SK-N-SH treated with all-trans-retinoic acid at 6 μM for 48 hours (cell line): Measurements from ENCODE around the gene ZNF814.

ENCODE experiments used
- ATAC-seq: fragments of 200-7000 bp; cut with Tn5 transposase; 3 replicates; pipeline ENCODE4 v1.9.1; 2020; ENCODE audit warnings: mild to moderate bottlenecking, moderate library complexity
- ARNTL ChIP-seq: fragments of 450-650 bp; formaldehyde crosslinking; IDR thresholded peaks from 2 replicates; pipeline ENCODE4 v1.5.0; 2020; ENCODE audit warnings: low read depth, mild to moderate bottlenecking, moderate library complexity, borderline replicate concordance
- BACH2 ChIP-seq: fragments of 250-450 bp; sonication (Bioruptor Pico); IDR thresholded peaks from 2 replicates; pipeline ENCODE4 v1.9.0; 2021; ENCODE audit warnings: mild to moderate bottlenecking, borderline replicate concordance
- CSDC2 ChIP-seq: fragments of 250-450 bp; sonication (Bioruptor Pico); IDR thresholded peaks from 2 replicates; pipeline ENCODE4 v1.5.0; 2020; ENCODE audit warnings: mild to moderate bottlenecking, moderate library complexity
- ESRRG ChIP-seq: fragments of 250-450 bp; sonication (Bioruptor Pico); IDR thresholded peaks from 2 replicates; pipeline ENCODE4 v1.6.1; 2021; ENCODE audit warnings: mild to moderate bottlenecking
- GLIS3 ChIP-seq: fragments of 250-450 bp; sonication (Bioruptor Pico); IDR thresholded peaks from 2 replicates; pipeline ENCODE4 v1.5.0; 2020; ENCODE audit warnings: mild to moderate bottlenecking, moderate library complexity
- ISL1 ChIP-seq: fragments of 250-450 bp; sonication (Bioruptor Pico); IDR thresholded peaks from 2 replicates; pipeline ENCODE4 v2.1.2; 2022; ENCODE audit warnings: mild to moderate bottlenecking, moderate library complexity
- OSR1 ChIP-seq: fragments of 250-450 bp; sonication (Bioruptor Pico); IDR thresholded peaks from 2 replicates; pipeline ENCODE4 v1.8.0; 2022; ENCODE audit warnings: moderate library complexity, mild to moderate bottlenecking, inconsistent platforms
- PATZ1 ChIP-seq: fragments of 250-450 bp; sonication (Bioruptor Pico); IDR thresholded peaks from 2 replicates; pipeline ENCODE4 v1.8.0; 2020; ENCODE audit warnings: mild to moderate bottlenecking, moderate library complexity, borderline replicate concordance
- POU6F1 ChIP-seq: fragments of 250-450 bp; sonication (Bioruptor Pico); IDR thresholded peaks from 2 replicates; pipeline ENCODE4 v1.8.0; 2021; ENCODE audit warnings: low read depth, mild to moderate bottlenecking, moderate library complexity, borderline replicate concordance
- PPARA ChIP-seq: fragments of 250-450 bp; sonication (Bioruptor Pico); IDR thresholded peaks from 2 replicates; pipeline ENCODE4 v1.5.0; 2020; ENCODE audit warnings: mild to moderate bottlenecking, borderline replicate concordance
- RARB ChIP-seq: fragments of 250-450 bp; sonication (Bioruptor Pico); IDR thresholded peaks from 2 replicates; pipeline ENCODE4 v1.8.0; 2021; ENCODE audit warnings: mild to moderate bottlenecking, moderate library complexity
- SNAI2 ChIP-seq: fragments of 250-450 bp; sonication (Bioruptor Pico); IDR thresholded peaks from 2 replicates; pipeline ENCODE4 v1.5.0; 2020; ENCODE audit warnings: mild to moderate bottlenecking, moderate library complexity
- TCF4 ChIP-seq: fragments of 250-450 bp; sonication (Bioruptor Pico); IDR thresholded peaks from 2 replicates; pipeline ENCODE4 v1.8.0; 2021; ENCODE audit warnings: mild to moderate bottlenecking, moderate library complexity, borderline replicate concordance
- TOX ChIP-seq: fragments of 250-450 bp; sonication (Bioruptor Pico); IDR thresholded peaks from 2 replicates; pipeline ENCODE4 v1.8.0; 2021; ENCODE audit warnings: mild to moderate bottlenecking, moderate library complexity, borderline replicate concordance
- TSHZ2 ChIP-seq: fragments of 250-450 bp; sonication (Bioruptor Pico); IDR thresholded peaks from 2 replicates; pipeline ENCODE4 v1.5.0; 2020; ENCODE audit warnings: mild to moderate bottlenecking, moderate library complexity
- ZC3H10 ChIP-seq: fragments of 250-450 bp; sonication (Bioruptor Pico); IDR thresholded peaks from 2 replicates; pipeline ENCODE4 v1.5.1; 2021; ENCODE audit warnings: mild to moderate bottlenecking, moderate library complexity
- ZNF565 ChIP-seq: fragments of 450-650 bp; formaldehyde crosslinking; conservative IDR thresholded peaks from 2 replicates; pipeline ENCODE4 v1.5.0; 2020; ENCODE audit warnings: low read depth, mild to moderate bottlenecking, moderate library complexity
- ZNF70 ChIP-seq: fragments of 450-650 bp; formaldehyde crosslinking; IDR thresholded peaks from 2 replicates; pipeline ENCODE4 v1.5.0; 2020; ENCODE audit warnings: mild to moderate bottlenecking, moderate library complexity
- TF ChIP-seq, protein P1 (sequence below): fragments of 250-450 bp; sonication (Bioruptor Pico); IDR thresholded peaks from 2 replicates; pipeline ENCODE4 v1.5.1; 2021; ENCODE audit warnings: mild to moderate bottlenecking, moderate library complexity

Gene ZNF814

DNA sequence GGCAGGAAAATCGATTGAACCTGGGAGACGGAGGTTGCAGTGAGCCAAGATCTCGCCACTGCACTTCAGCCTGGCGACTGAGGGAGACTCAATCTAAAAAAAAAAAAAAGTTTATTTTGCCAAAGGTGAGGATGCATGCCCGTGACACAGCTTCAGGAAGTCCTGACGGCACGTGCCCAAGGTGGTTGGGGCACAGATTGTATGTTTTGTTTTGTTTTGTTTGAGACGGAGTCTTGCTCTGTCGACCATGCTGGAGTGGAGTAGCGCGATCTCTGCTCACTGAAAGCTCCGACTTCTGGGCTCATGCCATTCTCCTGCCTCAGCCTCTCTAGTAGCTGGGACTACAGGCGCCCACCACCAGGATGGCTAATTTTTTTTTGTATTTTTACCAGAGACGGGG, 70.9 kb downstream of the ZNF814 start:
- TF ChIP-seq TCF4 (CRISPR knock-in tag) (no peak), CSDC2 (no peak), ARNTL (CRISPR knock-in tag) (no peak)
- no peak for ATAC-seq

- TF ChIP-seq ISL1 (CRISPR knock-in tag) (no peak), TCF4 (CRISPR knock-in tag) (no peak), RARB (CRISPR knock-in tag) (no peak), TOX (no peak), BACH2 (CRISPR knock-in tag) (no peak), OSR1 (CRISPR knock-in tag) (no peak), SNAI2 (CRISPR knock-in tag) (no peak), POU6F1 (CRISPR knock-in tag) (no peak), ZNF70 (no peak), GLIS3 (CRISPR knock-in tag) (no peak), ARNTL (CRISPR knock-in tag) (no peak), CSDC2 (no peak), ESRRG (no peak)
- TF ChIP-seq, protein P1, sequence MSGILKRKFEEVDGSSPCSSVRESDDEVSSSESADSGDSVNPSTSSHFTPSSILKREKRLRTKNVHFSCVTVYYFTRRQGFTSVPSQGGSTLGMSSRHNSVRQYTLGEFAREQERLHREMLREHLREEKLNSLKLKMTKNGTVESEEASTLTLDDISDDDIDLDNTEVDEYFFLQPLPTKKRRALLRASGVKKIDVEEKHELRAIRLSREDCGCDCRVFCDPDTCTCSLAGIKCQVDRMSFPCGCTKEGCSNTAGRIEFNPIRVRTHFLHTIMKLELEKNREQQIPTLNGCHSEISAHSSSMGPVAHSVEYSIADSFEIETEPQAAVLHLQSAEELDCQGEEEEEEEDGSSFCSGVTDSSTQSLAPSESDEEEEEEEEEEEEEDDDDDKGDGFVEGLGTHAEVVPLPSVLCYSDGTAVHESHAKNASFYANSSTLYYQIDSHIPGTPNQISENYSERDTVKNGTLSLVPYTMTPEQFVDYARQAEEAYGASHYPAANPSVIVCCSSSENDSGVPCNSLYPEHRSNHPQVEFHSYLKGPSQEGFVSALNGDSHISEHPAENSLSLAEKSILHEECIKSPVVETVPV, result no peak
- TF ChIP-seq, all 23 proteins: peak for 0
- no peak for ATAC-seq
Observed at GRCh38 chr19:57816652-57817051, 72.2 kb downstream of the ZNF814 start.

- ATAC-seq, result no peak
- TF ChIP-seq ISL1 (CRISPR knock-in tag) (no peak), TCF4 (CRISPR knock-in tag) (no peak), PPARA (CRISPR knock-in tag) (no peak), BACH2 (CRISPR knock-in tag) (no peak), SNAI2 (CRISPR knock-in tag) (no peak), OSR1 (CRISPR knock-in tag) (no peak), POU6F1 (CRISPR knock-in tag) (no peak), GLIS3 (CRISPR knock-in tag) (no peak), TOX (no peak), ZC3H10 (CRISPR knock-in tag) (no peak), TSHZ2 (CRISPR knock-in tag) (no peak), PATZ1 (CRISPR knock-in tag) (no peak), ZNF70 (no peak), CSDC2 (no peak), ESRRG (no peak), ZNF565 (CRISPR knock-in tag) (no peak)
- TF ChIP-seq, protein P1, result no peak
- TF ChIP-seq, all 23 proteins: peak for 0
Observed at GRCh38 chr19:57815247-57816075, 73.4 kb downstream of the ZNF814 start.
